ENCODE results near the gene KCNH5. TPM values are rescaled to one million over a fixed set of nuclear protein-coding genes. Genes with fewer than 3 reads are reported as not detected.

KCNH5 gene
- total RNA-seq, 1 donor from 2014 or later: not detected

GRCh38 chr14:62654641-62655040 is 390.6 kb downstream of the KCNH5 start:
- no peak for TF ChIP-seq CTCF (conservative IDR thresholded peaks at IDR 0.05; ENCODE audit: low read depth, low read length)
- DNase-seq (ENCODE audit: low read depth): no peak
- H3K4me3 ChIP-seq (ENCODE audit: low read depth, low read length): no peak overlapping the region

Other genes with a start within 250 kb of the KCNH5 start
- 0.23 and 0.43 TPM in 2 replicates for gene RHOJ, start 159.0 kb upstream of the KCNH5 start, total RNA-seq